HG03520 (cell line): ENCODE measurements around the gene DISP2.

ENCODE experiments used
- ATAC-seq: cut with Tn5 transposase; IDR thresholded peaks from one replicate; pipeline ENCODE4 v1.9.1; 2021; ENCODE audit warnings: mild to moderate bottlenecking, moderate library complexity; ENCODE audit not compliant: unreplicated experiment

Gene DISP2

GRCh38 chr15:40328176-40328575 lies 29.8 kb upstream of the DISP2 start:
- no peak for ATAC-seq

GRCh38 chr15:40328751-40329150 lies 29.3 kb upstream of the DISP2 start:
- no peak for ATAC-seq

GRCh38 chr15:40329804-40330203 lies 28.2 kb upstream of the DISP2 start:
- ATAC-seq, result no peak

- ATAC-seq, result no peak
Measured at GRCh38 chr15:40330368-40330836, 27.6 kb upstream of the DISP2 start.

- no peak for ATAC-seq
Measured at GRCh38 chr15:40331026-40331425, 27.0 kb upstream of the DISP2 start.

GRCh38 chr15:40331637-40332036 lies 26.4 kb upstream of the DISP2 start:
- no peak for ATAC-seq

- ATAC-seq, result no peak
Measured at GRCh38 chr15:40332113-40332781, 25.8 kb upstream of the DISP2 start.

GRCh38 chr15:40333922-40334492 lies 24.0 kb upstream of the DISP2 start:
- no peak for ATAC-seq

- ATAC-seq, result no peak
Measured at GRCh38 chr15:40334541-40334940, 23.5 kb upstream of the DISP2 start.

GRCh38 chr15:40334941-40335795 lies 22.9 kb upstream of the DISP2 start:
- ATAC-seq, result no peak

- ATAC-seq, result no peak
Measured at GRCh38 chr15:40335938-40336743, 21.9 kb upstream of the DISP2 start.

- no peak for ATAC-seq
Measured at GRCh38 chr15:40336744-40337122, 21.3 kb upstream of the DISP2 start.

- ATAC-seq, result no peak
Measured at GRCh38 chr15:40337597-40337996, 20.4 kb upstream of the DISP2 start.

GRCh38 chr15:40338041-40338657 lies 19.9 kb upstream of the DISP2 start:
- peak; percentile 60 for ATAC-seq

- ATAC-seq, result no peak
Measured at GRCh38 chr15:40338921-40339620, 18.9 kb upstream of the DISP2 start.

- ATAC-seq, result no peak
Measured at GRCh38 chr15:40339621-40339945, 18.4 kb upstream of the DISP2 start.

GRCh38 chr15:40340038-40340739 lies 17.8 kb upstream of the DISP2 start:
- no peak for ATAC-seq

GRCh38 chr15:40340740-40341400 lies 17.1 kb upstream of the DISP2 start, which contains the start of gene CCDC9B:
Gene CCDC9B, minus strand, starts transcription at chr15:40340939. Its CDS starts 120 bp downstream, at chr15:40340819.
- no peak for ATAC-seq
